Neural cell (in vitro differentiated cells): ENCODE measurements around the gene RALA. TPM values are rescaled to one million over a fixed set of nuclear protein-coding genes. Genes with fewer than 3 reads are reported as not detected.

Source experiments
- H2AFZ ChIP-seq: fragments of 200-600, 300-800 bp; sonication (generic), shearing (Covaris generic); 2 replicates; pipeline ENCODE4 v1.6.0; 2014; ENCODE audit warnings: low read depth, mild to moderate bottlenecking, antibody characterized with exemption, low read length, moderate library complexity
- H3F3A ChIP-seq: fragments of 200-600 bp; shearing (Covaris generic); 2 replicates; pipeline ENCODE4 v1.6.1; 2016; ENCODE audit warnings: mild to moderate bottlenecking, moderate library complexity, mixed read lengths, antibody characterized with exemption, low read length; ENCODE audit not compliant: insufficient read depth, poor library complexity, severe bottlenecking
- H3K27ac ChIP-seq: fragments of 200-600, 300-800 bp; sonication (generic), shearing (Covaris generic); 2 replicates; pipeline ENCODE4 v1.5.1; 2014; ENCODE audit warnings: mild to moderate bottlenecking, low read length, moderate library complexity
- H3K27me3 ChIP-seq: fragments of 300-800, 200-600 bp; sonication (generic), shearing (Covaris generic); 2 replicates; pipeline ENCODE4 v1.6.0; 2014; ENCODE audit warnings: mild to moderate bottlenecking, low read depth, low read length, moderate library complexity; ENCODE audit not compliant: insufficient read depth
- H3K36me3 ChIP-seq: fragments of 300-800, 200-600 bp; sonication (generic), shearing (Covaris generic); 2 replicates; pipeline ENCODE4 v1.5.1; 2014; ENCODE audit warnings: mild to moderate bottlenecking, antibody characterized with exemption, low read length, moderate library complexity; ENCODE audit not compliant: insufficient read depth
- H3K4me2 ChIP-seq: fragments of 300-800, 200-600 bp; sonication (generic), shearing (Covaris generic); 2 replicates; pipeline ENCODE4 v1.6.0; 2014; ENCODE audit warnings: mild to moderate bottlenecking, low read length
- H3K4me3 ChIP-seq: fragments of 300-800, 200-600 bp; sonication (generic), shearing (Covaris generic); 2 replicates; pipeline ENCODE4 v1.5.1; 2014; ENCODE audit warnings: mild to moderate bottlenecking, low read length, moderate library complexity
- H3K79me2 ChIP-seq: fragments of 200-600 bp; shearing (Covaris generic); replicated peaks from 2 replicates; pipeline ENCODE4 v1.6.0; 2014; ENCODE audit warnings: mild to moderate bottlenecking, low read length, moderate library complexity; ENCODE audit not compliant: insufficient read depth
- H3K9ac ChIP-seq: fragments of 300-800, 200-600 bp; sonication (generic), shearing (Covaris generic); 2 replicates; pipeline ENCODE4 v1.6.1; 2016; ENCODE audit warnings: mild to moderate bottlenecking, low read length, mixed read lengths
- H3K9me2 ChIP-seq: fragments of 200-600 bp; shearing (Covaris generic); 2 replicates; pipeline ENCODE4 v1.6.1; 2016; ENCODE audit warnings: mild to moderate bottlenecking, low read length, mixed read lengths; ENCODE audit not compliant: insufficient read depth
- H3K9me3 ChIP-seq: fragments of 200-600, 300-800 bp; sonication (generic), shearing (Covaris generic); 2 replicates; pipeline ENCODE4 v1.6.1; 2016; ENCODE audit warnings: mild to moderate bottlenecking, mixed run types, low read length, moderate library complexity, mixed read lengths
- H4K20me1 ChIP-seq: fragments of 200-600 bp; shearing (Covaris generic); 2 replicates; pipeline ENCODE4 v1.6.1; 2016; ENCODE audit warnings: mild to moderate bottlenecking, mixed run types; ENCODE audit not compliant: insufficient read depth
- CTCF ChIP-seq: fragments of 450-650 bp; IDR thresholded peaks from 2 replicates; pipeline ENCODE4 v1.5.1; 2014; ENCODE audit warnings: antibody characterized with exemption, mild to moderate bottlenecking, moderate library complexity; ENCODE audit not compliant: poor library complexity, severe bottlenecking
- EP300 ChIP-seq: fragments of 450-650 bp; conservative IDR thresholded peaks from 2 replicates; pipeline ENCODE4 v1.6.1; 2014; ENCODE audit warnings: antibody characterized with exemption, mild to moderate bottlenecking, moderate library complexity; ENCODE audit not compliant: poor library complexity, severe bottlenecking
- EZH2 ChIP-seq: fragments of 200-600, 300-800 bp; shearing (Covaris generic), sonication (generic); IDR thresholded peaks from 2 replicates; pipeline ENCODE4 v1.6.1; 2014; ENCODE audit warnings: antibody characterized with exemption, low read length, borderline replicate concordance, mild to moderate bottlenecking; ENCODE audit not compliant: insufficient read depth, poor library complexity, severe bottlenecking
- MXI1 ChIP-seq: fragments of 450-650 bp; conservative IDR thresholded peaks from 2 replicates; pipeline ENCODE4 v1.6.1; 2014; ENCODE audit warnings: antibody characterized with exemption, mild to moderate bottlenecking; ENCODE audit not compliant: poor library complexity, severe bottlenecking
- POLR2AphosphoS5 ChIP-seq: IDR thresholded peaks from 2 replicates; pipeline ENCODE4 v1.6.1; 2012
- RAD21 ChIP-seq: fragments of 450-650 bp; conservative IDR thresholded peaks from 2 replicates; pipeline ENCODE4 v1.6.1; 2014; ENCODE audit warnings: antibody characterized with exemption, mild to moderate bottlenecking, moderate library complexity
- SMC3 ChIP-seq: fragments of 450-650 bp; conservative IDR thresholded peaks from 2 replicates; pipeline ENCODE4 v1.6.1; 2014; ENCODE audit warnings: antibody characterized with exemption, mild to moderate bottlenecking, moderate library complexity; ENCODE audit not compliant: poor library complexity
- TAF1 ChIP-seq: IDR thresholded peaks from 2 replicates; pipeline ENCODE4 v1.6.1; 2012; ENCODE audit warnings: low read depth
- polyA plus RNA-seq: library from polyadenylated mRNA; depleted of rRNA; stranded (reverse); fragments of >200 nt; gene quantifications from 2 replicates; pipeline ENCODE4 v1.2.3, GENCODE V29; 2014
- TF ChIP-seq, protein P1 (sequence below): IDR thresholded peaks from 2 replicates; pipeline ENCODE4 v1.6.1; 2012; ENCODE audit warnings: borderline replicate concordance

RALA gene
- polyA plus RNA-seq, 1 donor from 2014 or later, result 36.2 TPM

DNA sequence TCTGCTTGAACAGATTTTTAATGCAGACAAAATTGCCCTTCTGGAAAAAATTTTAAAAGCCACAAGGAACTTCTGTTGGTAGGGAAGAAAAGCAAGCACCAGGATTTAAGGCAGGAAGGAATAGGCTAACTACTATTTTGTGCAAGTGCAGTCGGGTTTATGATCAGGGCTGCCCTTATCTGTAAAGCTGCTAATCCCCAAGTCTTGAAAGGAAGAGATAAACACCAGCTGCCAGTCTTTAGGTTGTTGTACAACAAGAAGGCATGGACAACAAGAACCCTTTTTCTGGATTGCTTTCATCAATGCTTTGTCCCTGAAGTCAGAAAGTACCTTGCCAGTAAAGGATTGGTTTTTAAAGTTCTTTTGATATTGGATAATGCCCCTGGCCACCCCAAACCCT lies 40.7 kb downstream of the RALA start:
- no peaks in the 10 kb centered on the region for H3K9me2 ChIP-seq
- H3K4me2 ChIP-seq, result no peak overlapping the region
- H2AFZ ChIP-seq, result no peak overlapping the region
- H3K9ac ChIP-seq, result no peak overlapping the region
- H3K9me3 ChIP-seq, result peaks cover 3% of the 10 kb centered on the region
- TF ChIP-seq POLR2AphosphoS5 (no peak), CTCF (no peak), EZH2 (no peak), RAD21 (no peak), TAF1 (no peak), EP300 (no peak), SMC3 (no peak), MXI1 (no peak)
- TF ChIP-seq, protein P1, sequence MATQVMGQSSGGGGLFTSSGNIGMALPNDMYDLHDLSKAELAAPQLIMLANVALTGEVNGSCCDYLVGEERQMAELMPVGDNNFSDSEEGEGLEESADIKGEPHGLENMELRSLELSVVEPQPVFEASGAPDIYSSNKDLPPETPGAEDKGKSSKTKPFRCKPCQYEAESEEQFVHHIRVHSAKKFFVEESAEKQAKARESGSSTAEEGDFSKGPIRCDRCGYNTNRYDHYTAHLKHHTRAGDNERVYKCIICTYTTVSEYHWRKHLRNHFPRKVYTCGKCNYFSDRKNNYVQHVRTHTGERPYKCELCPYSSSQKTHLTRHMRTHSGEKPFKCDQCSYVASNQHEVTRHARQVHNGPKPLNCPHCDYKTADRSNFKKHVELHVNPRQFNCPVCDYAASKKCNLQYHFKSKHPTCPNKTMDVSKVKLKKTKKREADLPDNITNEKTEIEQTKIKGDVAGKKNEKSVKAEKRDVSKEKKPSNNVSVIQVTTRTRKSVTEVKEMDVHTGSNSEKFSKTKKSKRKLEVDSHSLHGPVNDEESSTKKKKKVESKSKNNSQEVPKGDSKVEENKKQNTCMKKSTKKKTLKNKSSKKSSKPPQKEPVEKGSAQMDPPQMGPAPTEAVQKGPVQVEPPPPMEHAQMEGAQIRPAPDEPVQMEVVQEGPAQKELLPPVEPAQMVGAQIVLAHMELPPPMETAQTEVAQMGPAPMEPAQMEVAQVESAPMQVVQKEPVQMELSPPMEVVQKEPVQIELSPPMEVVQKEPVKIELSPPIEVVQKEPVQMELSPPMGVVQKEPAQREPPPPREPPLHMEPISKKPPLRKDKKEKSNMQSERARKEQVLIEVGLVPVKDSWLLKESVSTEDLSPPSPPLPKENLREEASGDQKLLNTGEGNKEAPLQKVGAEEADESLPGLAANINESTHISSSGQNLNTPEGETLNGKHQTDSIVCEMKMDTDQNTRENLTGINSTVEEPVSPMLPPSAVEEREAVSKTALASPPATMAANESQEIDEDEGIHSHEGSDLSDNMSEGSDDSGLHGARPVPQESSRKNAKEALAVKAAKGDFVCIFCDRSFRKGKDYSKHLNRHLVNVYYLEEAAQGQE, result no peak
- H3K79me2 ChIP-seq, result peaks cover 2% of the 10 kb centered on the region
- no peaks in the 10 kb centered on the region for H4K20me1 ChIP-seq
- H3F3A ChIP-seq, result no peaks in the 10 kb centered on the region
- H3K4me3 ChIP-seq, result no peak overlapping the region
- no peaks in the 10 kb centered on the region for H3K27me3 ChIP-seq
- H3K36me3 ChIP-seq, result no peaks in the 10 kb centered on the region
- H3K27ac ChIP-seq, result no peak overlapping the region

- no peak for TF ChIP-seq SMC3
- no peak for TF ChIP-seq CTCF
- no peak for TF ChIP-seq POLR2AphosphoS5
- TF ChIP-seq, protein P1, result no peak
- TF ChIP-seq EZH2, result no peak
- Histone ChIP-seq H3K27ac (no peak overlapping the region), H4K20me1 (no peaks in the 10 kb centered on the region), H3K9me3 (peaks cover 3% of the 10 kb centered on the region), H3K27me3 (no peaks in the 10 kb centered on the region), H3F3A (no peaks in the 10 kb centered on the region), H3K36me3 (no peaks in the 10 kb centered on the region), H3K4me2 (no peak overlapping the region), H3K9ac (no peak overlapping the region), H3K9me2 (no peaks in the 10 kb centered on the region), H2AFZ (no peak overlapping the region), H3K4me3 (no peak overlapping the region), H3K79me2 (no peaks in the 10 kb centered on the region)
Measured at GRCh38 chr7:39664585-39664984, 41.2 kb downstream of the RALA start.
